K562 (cell line): ENCODE measurements around the gene USP2. TPM values are rescaled to one million over a fixed set of nuclear protein-coding genes. Genes with fewer than 3 reads are reported as not detected.

Experiments
- BDP1 ChIP-seq: IDR thresholded peaks from 3 replicates; pipeline ENCODE4 v1.6.1; 2011; ENCODE audit not compliant: insufficient read length, insufficient read depth
- DEAF1 ChIP-seq: fragments of 450-650 bp; formaldehyde crosslinking; IDR thresholded peaks from 2 replicates; pipeline ENCODE4 v1.4.0; 2020; ENCODE audit warnings: mild to moderate bottlenecking, moderate library complexity
- EGR1 ChIP-seq: fragments of 450-650 bp; conservative IDR thresholded peaks from 2 replicates; pipeline ENCODE4 v1.6.1; 2017; ENCODE audit warnings: mild to moderate bottlenecking
- FOXK1 ChIP-seq: sonication (generic); formaldehyde crosslinking; IDR thresholded peaks from 2 replicates; pipeline ENCODE4 v1.8.0; 2022; ENCODE audit warnings: missing genetic modification reagents, mild to moderate bottlenecking, borderline replicate concordance
- HMG20B ChIP-seq: fragments of 250-450 bp; sonication (Bioruptor Pico); IDR thresholded peaks from 2 replicates; pipeline ENCODE4 v1.5.0; 2021; ENCODE audit warnings: mild to moderate bottlenecking
- HNRNPL ChIP-seq: fragments of 200-400 bp; formaldehyde crosslinking; IDR thresholded peaks from 2 replicates; pipeline ENCODE4 v1.6.1; 2017; ENCODE audit warnings: low read depth, mild to moderate bottlenecking, low read length
- ILK ChIP-seq: fragments of 450-650 bp; IDR thresholded peaks from 2 replicates; pipeline ENCODE4 v1.6.1; 2016; ENCODE audit warnings: missing genetic modification characterization, low read depth, mild to moderate bottlenecking, missing compliant biosample characterization, moderate library complexity, borderline replicate concordance
- MAFK ChIP-seq: IDR thresholded peaks from 2 replicates; pipeline ENCODE4 v1.6.1; 2011; ENCODE audit warnings: low read length, improper control_type of control experiment
- NCOA6 ChIP-seq: fragments of 450-650 bp; IDR thresholded peaks from 2 replicates; pipeline ENCODE4 v1.6.1; 2017; ENCODE audit warnings: mild to moderate bottlenecking
- NFATC3 ChIP-seq: fragments of 450-650 bp; IDR thresholded peaks from 2 replicates; pipeline ENCODE4 v1.6.1; 2017; ENCODE audit warnings: mild to moderate bottlenecking
- NFYB ChIP-seq: IDR thresholded peaks from 2 replicates; pipeline ENCODE4 v1.6.1; 2011; ENCODE audit warnings: mild to moderate bottlenecking, moderate library complexity; ENCODE audit not compliant: insufficient read length; ENCODE audit errors: extremely low read depth
- PHB2 ChIP-seq: fragments of 450-650 bp; IDR thresholded peaks from 2 replicates; pipeline ENCODE4 v1.6.1; 2017; ENCODE audit warnings: low read depth
- RBM34 ChIP-seq: fragments of 200-400 bp; formaldehyde crosslinking; IDR thresholded peaks from 2 replicates; pipeline ENCODE4 v1.6.1; 2018; ENCODE audit warnings: low read length, borderline replicate concordance; ENCODE audit not compliant: insufficient read depth
- RUNX1 ChIP-seq: sonication (generic); IDR thresholded peaks from 2 replicates; pipeline ENCODE4 v1.6.1; 2016; ENCODE audit warnings: antibody characterized with exemption, low read depth
- TEAD2 ChIP-seq: fragments of 450-650 bp; IDR thresholded peaks from 2 replicates; pipeline ENCODE4 v1.6.1; 2016; ENCODE audit warnings: missing genetic modification characterization, control low read depth, missing compliant biosample characterization
- ZBTB33 ChIP-seq: sonication (generic); formaldehyde crosslinking; IDR thresholded peaks from 2 replicates; pipeline ENCODE4 v1.8.1; 2023; ENCODE audit warnings: mild to moderate bottlenecking, missing genetic modification reagents
- ZBTB8A ChIP-seq: fragments of 450-650 bp; IDR thresholded peaks from 2 replicates; pipeline ENCODE4 v1.6.1; 2018; ENCODE audit warnings: mild to moderate bottlenecking, moderate library complexity; ENCODE audit not compliant: partially characterized antibody
- ZFX ChIP-seq: sonication (generic); formaldehyde crosslinking; IDR thresholded peaks from 2 replicates; pipeline ENCODE4 v1.8.0; 2022; ENCODE audit warnings: mild to moderate bottlenecking, missing genetic modification reagents, moderate library complexity
- ZKSCAN1 ChIP-seq: fragments of 150-350 bp; IDR thresholded peaks from 2 replicates; pipeline ENCODE4 v1.6.1; 2016; ENCODE audit warnings: low read depth, low read length
- ZNF134 ChIP-seq: fragments of 250-450 bp; sonication (Bioruptor Pico); conservative IDR thresholded peaks from 2 replicates; pipeline ENCODE4 v1.4.0; 2020
- ZNF197 ChIP-seq: fragments of 200-800 bp; sonication (Bioruptor generic); IDR thresholded peaks from 2 replicates; pipeline ENCODE4 v1.6.1; 2016; ENCODE audit warnings: low read depth, missing genetic modification characterization, missing compliant biosample characterization
- ZNF280B ChIP-seq: fragments of 250-450 bp; sonication (Bioruptor Pico); IDR thresholded peaks from 2 replicates; pipeline ENCODE4 v1.5.1; 2021; ENCODE audit warnings: mild to moderate bottlenecking
- ZNF655 ChIP-seq: fragments of 250-450 bp; sonication (Bioruptor Pico); IDR thresholded peaks from 2 replicates; pipeline ENCODE4 v1.5.0; 2021
- polyA plus RNA-seq, 8 experiments: library from polyadenylated mRNA; depleted of rRNA in 4 of 8; stranded (reverse) in 5 of 8; unstranded in 3 of 8; fragments of >200 nt; fragmentation: Nextera tagmentation in 2 of 8; fragmentation: Illumina TruSeq in 1 of 8; extraction: Ambion mirVana in 2 of 8; extraction: Trizol in 1 of 8; gene quantifications; 2 replicates each; pipeline versions ENCODE4 v1.2.1 to v1.2.3, GENCODE V29; 2011 to 2014; ENCODE audit warnings: inconsistent platforms in 1 of 8, missing spikeins in 1 of 8
- total RNA-seq, 7 experiments: library from RNA; depleted of rRNA in 6 of 7; stranded (reverse); fragments of >200 nt in 6 of 7; fragmentation: Illumina TruSeq in 2 of 7; extraction: Trizol in 2 of 7; gene quantifications; 2 replicates each; pipeline versions ENCODE4 v1.2.1 to v1.2.3, GENCODE V29; 2011 to 2021; ENCODE audit warnings: low replicate concordance in 1 of 7

The USP2 gene
- total and polyA plus RNA-seq, 9 of the 15 experiments (the other 6 are each of a cell fraction or from before 2014, with no cell fraction given), result 2.8 to 16.9 (median 3.9) TPM

GRCh38 chr11:119368121-119369034, 13.1 kb downstream of the USP2 start (continued):
- TF ChIP-seq DEAF1 (CRISPR knock-in tag), result no peak
- TF ChIP-seq ZBTB8A, result no peak
- no peak for TF ChIP-seq TEAD2 (tag)
- TF ChIP-seq ZNF134 (CRISPR knock-in tag), result no peak
- TF ChIP-seq NFYB, result no peak
- no peak for TF ChIP-seq HMG20B (CRISPR knock-in tag)
- TF ChIP-seq MAFK, result peak; percentile 80
- TF ChIP-seq ZNF197 (CRISPR knock-in tag), result no peak
- no peak for TF ChIP-seq NFATC3
- TF ChIP-seq EGR1, result no peak
- no peak for TF ChIP-seq ZNF280B (CRISPR knock-in tag)
- TF ChIP-seq RBM34, result no peak
- TF ChIP-seq NCOA6, result no peak
- no peak for TF ChIP-seq ZKSCAN1
- no peak for TF ChIP-seq ZBTB33
- no peak for TF ChIP-seq RUNX1
- TF ChIP-seq ZNF655 (CRISPR knock-in tag), result no peak
- TF ChIP-seq BDP1, result no peak
- no peak for TF ChIP-seq ILK (tag)
- no peak for TF ChIP-seq HNRNPL
- no peak for TF ChIP-seq PHB2
- TF ChIP-seq FOXK1 (CRISPR knock-in tag), result no peak
- no peak for TF ChIP-seq ZFX (CRISPR knock-in tag)
